HCT116 (cell line): ENCODE measurements around the gene IL10RB. TPM values are rescaled to one million over a fixed set of nuclear protein-coding genes. Genes with fewer than 3 reads are reported as not detected.

Experiments
- ATAC-seq: fragments of 200-7000 bp; cut with Tn5 transposase; 2 replicates; pipeline ENCODE4 v1.9.1; 2020; ENCODE audit warnings: mild to moderate bottlenecking, moderate library complexity
- BruUV-seq: library from RNA; stranded (reverse); fragments of 400-500 nt; replicated peaks from 2 replicates; lab custom pipeline; 2021; lab: Mats Ljungman, UMichigan
- CTCF ChIA-PET: fragments of 300-600 bp; sonication (Branson Sonifier 250); formaldehyde crosslinking; loops from one replicate; lab custom pipeline; 2021; ENCODE audit warnings: antibody characterized with exemption; lab: Charles Lee
- POLR2A ChIA-PET: fragments of 300-600, 350-600 bp; sonication (Branson Sonifier 250); formaldehyde crosslinking; loops from one replicate; lab custom pipeline; 2021; ENCODE audit warnings: antibody characterized with exemption; lab: Charles Lee
- RAD21 ChIA-PET, 2 experiments: fragments of 300-600 bp; sonication (Branson Sonifier 250); formaldehyde crosslinking; loops; one replicate each; lab custom pipeline; 2023; ENCODE audit warnings: low total read pairs in 2 of 2; ENCODE audit not compliant: uncharacterized antibody in 2 of 2, unreplicated experiment in 2 of 2, low non-redundant PET in 1 of 2; lab: Charles Lee
- DNase-seq: peaks from one replicate; pipeline ENCODE4 v3.0.0-alpha.2; 2010; ENCODE audit warnings: low read depth, low spot score
- H2AFZ ChIP-seq: fragments of 200-600 bp; shearing (Covaris generic), sonication (generic); 2 replicates; pipeline ENCODE4 v1.6.1; 2017; ENCODE audit warnings: low read depth, mixed run types, mixed read lengths, antibody characterized with exemption, low read length; ENCODE audit not compliant: poor library complexity, severe bottlenecking
- H3K27ac ChIP-seq: 2 replicates; pipeline ENCODE4 v1.5.1; 2012; ENCODE audit warnings: low read depth, low read length
- H3K27me3 ChIP-seq: fragments of 200-600 bp; sonication (generic); 2 replicates; pipeline ENCODE4 v1.6.1; 2016; ENCODE audit warnings: mixed run types, low read length, mixed read lengths; ENCODE audit not compliant: insufficient read depth
- H3K36me3 ChIP-seq, 2 experiments: fragments of 200-500 bp in 1 of 2; fragments of 200-600 bp in 1 of 2; sonication (Bioruptor generic) in 1 of 2; sonication (generic) in 1 of 2; 2 replicates each; pipeline versions ENCODE4 v1.5.1 to v1.6.1; 2014 to 2016; ENCODE audit warnings: low read length in 2 of 2, inconsistent platforms in 1 of 2, mixed read lengths in 1 of 2, mixed run types in 1 of 2; ENCODE audit not compliant: insufficient read depth in 2 of 2, control insufficient read depth in 1 of 2
- H3K4me1 ChIP-seq, 2 experiments: fragments of 200-600 bp in 1 of 2; sonication (generic) in 1 of 2; 2 replicates each; pipeline versions ENCODE4 v1.5.1 to v1.6.1; 2012 to 2017; ENCODE audit warnings: low read length in 2 of 2, inconsistent platforms in 1 of 2, mild to moderate bottlenecking in 1 of 2, mixed read lengths in 1 of 2, mixed run types in 1 of 2, moderate library complexity in 1 of 2; ENCODE audit not compliant: insufficient read depth in 2 of 2, control insufficient read depth in 1 of 2
- H3K4me2 ChIP-seq: fragments of 200-600 bp; sonication (generic); 2 replicates; pipeline ENCODE4 v1.6.1; 2017; ENCODE audit warnings: mixed run types, low read length, mixed read lengths
- H3K4me3 ChIP-seq, 2 experiments: fragments of 200-600 bp in 1 of 2; sonication (generic) in 1 of 2; replicated peaks in 1 of 2; 2 replicates each; pipeline ENCODE4 v1.5.1; 2011 to 2016; ENCODE audit warnings: low read length in 2 of 2, control low read depth in 1 of 2, low read depth in 1 of 2, mild to moderate bottlenecking in 1 of 2, mixed read lengths in 1 of 2, mixed run types in 1 of 2
- H3K79me2 ChIP-seq: fragments of 200-600 bp; sonication (generic); 2 replicates; pipeline ENCODE4 v1.6.1; 2017; ENCODE audit warnings: mild to moderate bottlenecking, mixed run types, low read length, moderate library complexity, mixed read lengths; ENCODE audit not compliant: insufficient read depth
- H3K9ac ChIP-seq: fragments of 200-600 bp; sonication (generic); 2 replicates; pipeline ENCODE4 v1.6.1; 2016; ENCODE audit warnings: low read length, mixed read lengths
- H3K9me2 ChIP-seq: fragments of 200-600 bp; sonication (generic), shearing (Covaris generic); 2 replicates; pipeline ENCODE4 v1.6.1; 2017; ENCODE audit warnings: mixed run types, mild to moderate bottlenecking, moderate library complexity; ENCODE audit not compliant: insufficient read depth
- H3K9me3 ChIP-seq, 2 experiments: fragments of 200-500 bp in 1 of 2; fragments of 200-600 bp in 1 of 2; sonication (Bioruptor generic) in 1 of 2; sonication (generic) in 1 of 2; 2 replicates each; pipeline ENCODE4 v1.6.1; 2014 to 2017; ENCODE audit warnings: low read length in 2 of 2, mixed read lengths in 2 of 2, inconsistent platforms in 1 of 2, low read depth in 1 of 2, mild to moderate bottlenecking in 1 of 2, mixed run types in 1 of 2, moderate library complexity in 1 of 2; ENCODE audit not compliant: control insufficient read depth in 1 of 2, insufficient read depth in 1 of 2
- H4K20me1 ChIP-seq: fragments of 200-600 bp; sonication (generic), shearing (Covaris generic); 2 replicates; pipeline ENCODE4 v1.6.1; 2017; ENCODE audit warnings: mixed run types, mild to moderate bottlenecking, moderate library complexity; ENCODE audit not compliant: insufficient read depth
- CEBPB ChIP-seq: IDR thresholded peaks from 2 replicates; pipeline ENCODE4 v1.6.1; 2012; ENCODE audit warnings: low read depth
- CTCF ChIP-seq, 3 experiments: fragments of 200-600 bp in 1 of 3; sonication (generic) in 1 of 3; IDR thresholded peaks in 2 of 3; conservative IDR thresholded peaks in 1 of 3; 2 replicates each; pipeline ENCODE4 v1.5.1; 2012 to 2017; ENCODE audit warnings: low read depth in 2 of 3, low read length in 2 of 3, antibody characterized with exemption in 1 of 3, borderline replicate concordance in 1 of 3, control low read depth in 1 of 3, mild to moderate bottlenecking in 1 of 3, mixed read lengths in 1 of 3, mixed run types in 1 of 3, moderate library complexity in 1 of 3; ENCODE audit not compliant: insufficient read depth in 1 of 3
- EZH2 ChIP-seq: fragments of 200-600 bp; sonication (generic); IDR thresholded peaks from 2 replicates; pipeline ENCODE4 v1.6.1; 2017; ENCODE audit warnings: antibody characterized with exemption, mixed run types
- JUND ChIP-seq: IDR thresholded peaks from 2 replicates; pipeline ENCODE4 v1.6.1; 2012
- POLR2A ChIP-seq: IDR thresholded peaks from 2 replicates; pipeline ENCODE4 v1.7.0; 2011; ENCODE audit warnings: borderline replicate concordance; ENCODE audit not compliant: insufficient read depth, insufficient read length; ENCODE audit errors: extremely low read depth
- REST ChIP-seq: IDR thresholded peaks from 2 replicates; pipeline ENCODE4 v1.6.1; 2012; ENCODE audit warnings: low read depth
- SP1 ChIP-seq: IDR thresholded peaks from 2 replicates; pipeline ENCODE4 v1.6.1; 2012; ENCODE audit warnings: low read depth
- ZBTB33 ChIP-seq: IDR thresholded peaks from 2 replicates; pipeline ENCODE4 v1.6.1; 2011; ENCODE audit warnings: mild to moderate bottlenecking, low read length, moderate library complexity; ENCODE audit not compliant: insufficient replicate concordance; ENCODE audit errors: extremely low read depth
- ZNF274 ChIP-seq: fragments of 200-500 bp; sonication (Bioruptor generic); IDR thresholded peaks from 2 replicates; pipeline ENCODE4 v1.6.1; 2014; ENCODE audit warnings: mild to moderate bottlenecking, low read depth, low read length, inconsistent platforms
- intact Hi-C: fragments of 100-400 bp; cut with micrococcal nuclease; formaldehyde crosslinking; loops from 2 replicates; pipeline ENCODE4 v1.10.0; 2022
- total RNA-seq: library from RNA; stranded (reverse); gene quantifications from one replicate; pipeline ENCODE4 v1.2.1, GENCODE V29; 2021; ENCODE audit not compliant: unreplicated experiment

IL10RB gene
- total RNA-seq, 1 experiment from 2014 or later = 13.7 TPM

- no peaks in the 10 kb centered on the region for H4K20me1 ChIP-seq
- no peak overlapping the region for H2AFZ ChIP-seq
- CTCF ChIA-PET = no interaction called here
- H3K27ac ChIP-seq = no peak overlapping the region
- no peak overlapping the region for H3K4me3 ChIP-seq
- RAD21 ChIA-PET = no interaction called here
- POLR2A ChIA-PET = no interaction called here
- no peaks in the 10 kb centered on the region for H3K79me2 ChIP-seq
- H3K4me1 ChIP-seq = no peaks in the 10 kb centered on the region
- no peak overlapping the region for H3K4me2 ChIP-seq
- ATAC-seq (no peak), DNase-seq (no peak)
- BruUV-seq = no TSS peak
- intact Hi-C loops = no loop called here
- no peaks in the 10 kb centered on the region for H3K27me3 ChIP-seq
- no peak overlapping the region for H3K9ac ChIP-seq
- no peak for TF ChIP-seq SP1
- TF ChIP-seq POLR2A = no peak
- TF ChIP-seq EZH2 = no peak
- no peak for TF ChIP-seq ZNF274
- TF ChIP-seq REST = no peak
- H3K9me2 ChIP-seq = no peaks in the 10 kb centered on the region
- H3K9me3 ChIP-seq = no peaks in the 10 kb centered on the region; a peak in 1 of 4 replicates
- no peaks in the 10 kb centered on the region for H3K36me3 ChIP-seq
Observed at GRCh38 chr21:33313611-33314010, 47.4 kb downstream of the IL10RB start.

GRCh38 chr21:33314111-33314510, 47.9 kb downstream of the IL10RB start:
- Histone ChIP-seq H3K79me2 (no peaks in the 10 kb centered on the region), H3K4me1 (no peaks in the 10 kb centered on the region), H3K27ac (no peak overlapping the region), H4K20me1 (no peaks in the 10 kb centered on the region), H3K9me3 (no peaks in the 10 kb centered on the region; a peak in 1 of 4 replicates), H3K4me2 (no peak overlapping the region), H3K36me3 (no peaks in the 10 kb centered on the region), H3K4me3 (no peak overlapping the region), H3K27me3 (no peaks in the 10 kb centered on the region), H2AFZ (no peak overlapping the region), H3K9ac (no peak overlapping the region), H3K9me2 (no peaks in the 10 kb centered on the region)
- ATAC-seq = no peak
- CTCF ChIA-PET = no interaction called here
- RAD21 ChIA-PET = no interaction called here
- no peak for TF ChIP-seq POLR2A
- no peak for TF ChIP-seq CEBPB
- no peak for TF ChIP-seq CTCF (IDR thresholded peaks at IDR 0.05 in 2 of 3, conservative IDR thresholded peaks at IDR 0.05 in 1 of 3; ENCODE audit: borderline replicate concordance in 1 of 3, insufficient read depth in 1 of 3, low read depth in 2 of 3, low read length in 2 of 3)
- no peak for TF ChIP-seq ZBTB33
- TF ChIP-seq EZH2 = no peak
- no peak for TF ChIP-seq JUND
- no peak for TF ChIP-seq ZNF274
- POLR2A ChIA-PET = no interaction called here
- intact Hi-C loops = no loop called here
- DNase-seq = no peak
- BruUV-seq = no TSS peak
